Stimulated activated CD8-positive, alpha-beta memory T cell treated with anti-CD3 and anti-CD28 coated beads, Interleukin-2, amount 100 ng/mL, for 48 hours (primary cell): ENCODE data around the gene ARHGAP33.
A peak's percentile ranks its signal among the peaks of the same experiment; 100 is the strongest.
"Not testable (repeated sequence)": the region's sequence is repeated elsewhere in the genome, so short reads cannot be mapped to it uniquely, and the experiment has no call there.

ENCODE experiments used
- DNase-seq, 2 donors: peaks; one replicate each; pipeline ENCODE4 v3.0.0-alpha.2; 2020; ENCODE audit warnings: low read depth in 2 of 2

Gene ARHGAP33

GRCh38 chr19:35755550-35756376 lies 19.6 kb upstream of the ARHGAP33 start:
- DNase-seq = peak in 1 of 2 donors; percentile 45

GRCh38 chr19:35756377-35757230 lies 18.8 kb upstream of the ARHGAP33 start, which contains the start of gene HSPB6:
Gene HSPB6, minus strand, starts transcription at chr19:35757029. Its CDS starts 21 bp downstream, at chr19:35757008.
- no peak for DNase-seq

- no peak for DNase-seq
Observed at GRCh38 chr19:35757231-35757748, 18.1 kb upstream of the ARHGAP33 start.

- peak; percentile 94 to 98 for DNase-seq
Observed at GRCh38 chr19:35757749-35758608, 17.4 kb upstream of the ARHGAP33 start, which contains the start of gene PROSER3. Gene PROSER3, plus strand, starts transcription at chr19:35758176. Its CDS starts 40 bp downstream, at chr19:35758216.

- DNase-seq = no peak
Observed at GRCh38 chr19:35759697-35760096, 15.7 kb upstream of the ARHGAP33 start.

GRCh38 chr19:35760711-35761349 lies 14.5 kb upstream of the ARHGAP33 start:
- DNase-seq = no peak

- no peak for DNase-seq
Observed at GRCh38 chr19:35764432-35765315, 10.7 kb upstream of the ARHGAP33 start.

- DNase-seq = no peak
Observed at GRCh38 chr19:35766571-35767104, 8.7 kb upstream of the ARHGAP33 start.

- DNase-seq = no peak
Observed at GRCh38 chr19:35767288-35768081, 7.9 kb upstream of the ARHGAP33 start.

GRCh38 chr19:35768082-35768421 lies 7.3 kb upstream of the ARHGAP33 start:
- no peak for DNase-seq

GRCh38 chr19:35772362-35772761 lies 3.0 kb upstream of the ARHGAP33 start:
- DNase-seq = not testable (repeated sequence)

GRCh38 chr19:35773020-35773806 lies 2.2 kb upstream of the ARHGAP33 start:
- DNase-seq = no peak

GRCh38 chr19:35774274-35775045 lies 904 bp upstream of the ARHGAP33 start:
- no peak for DNase-seq

GRCh38 chr19:35775046-35775297 lies 392 bp upstream of the ARHGAP33 start:
- DNase-seq = no peak

- DNase-seq = no peak
Observed at GRCh38 chr19:35776102-35776788, 881 bp downstream of the ARHGAP33 start.

- no peak for DNase-seq
Observed at GRCh38 chr19:35777086-35777841, 1.9 kb downstream of the ARHGAP33 start.
